Omental fat pad (tissue), 4 donors: Measurements from ENCODE around the gene C11orf24. TPM values are rescaled to one million over a fixed set of nuclear protein-coding genes. Genes with fewer than 3 reads are reported as not detected.
A peak's percentile ranks its signal among the peaks of the same experiment; 100 is the strongest.

Source experiments
- ATAC-seq: fragments of 150-250 bp; one replicate; pipeline ENCODE4 v1.9.1; 2016; ENCODE audit warnings: mild to moderate bottlenecking, moderate library complexity; ENCODE audit not compliant: low FRiP score
- DNase-seq: peaks from one replicate; pipeline ENCODE4 v3.0.0-alpha.2; 2019; ENCODE audit warnings: low spot score
- CTCF ChIP-seq, 3 donors: fragments of 450-650 bp; IDR thresholded peaks; one replicate each; pipeline ENCODE4 v1.5.1; 2016 to 2017; ENCODE audit warnings: antibody characterized with exemption in 3 of 3, mild to moderate bottlenecking in 3 of 3, moderate library complexity in 2 of 3
- total RNA-seq, 4 donors: library from RNA; depleted of rRNA; stranded (reverse); fragments of >200 nt; gene quantifications; one replicate each; pipeline ENCODE4 v1.1.0, GENCODE V29; 2016

Gene C11orf24
- total RNA-seq, 4 donors from 2014 or later = 16.4 to 31.2 (median 23.8) TPM

GRCh38 chr11:68312780-68313573, 41.2 kb upstream of the C11orf24 start:
- peak; percentile 19 for ATAC-seq
- TF ChIP-seq CTCF (IDR thresholded peaks at IDR 0.05) = no peak
- no peak for DNase-seq

DNA sequence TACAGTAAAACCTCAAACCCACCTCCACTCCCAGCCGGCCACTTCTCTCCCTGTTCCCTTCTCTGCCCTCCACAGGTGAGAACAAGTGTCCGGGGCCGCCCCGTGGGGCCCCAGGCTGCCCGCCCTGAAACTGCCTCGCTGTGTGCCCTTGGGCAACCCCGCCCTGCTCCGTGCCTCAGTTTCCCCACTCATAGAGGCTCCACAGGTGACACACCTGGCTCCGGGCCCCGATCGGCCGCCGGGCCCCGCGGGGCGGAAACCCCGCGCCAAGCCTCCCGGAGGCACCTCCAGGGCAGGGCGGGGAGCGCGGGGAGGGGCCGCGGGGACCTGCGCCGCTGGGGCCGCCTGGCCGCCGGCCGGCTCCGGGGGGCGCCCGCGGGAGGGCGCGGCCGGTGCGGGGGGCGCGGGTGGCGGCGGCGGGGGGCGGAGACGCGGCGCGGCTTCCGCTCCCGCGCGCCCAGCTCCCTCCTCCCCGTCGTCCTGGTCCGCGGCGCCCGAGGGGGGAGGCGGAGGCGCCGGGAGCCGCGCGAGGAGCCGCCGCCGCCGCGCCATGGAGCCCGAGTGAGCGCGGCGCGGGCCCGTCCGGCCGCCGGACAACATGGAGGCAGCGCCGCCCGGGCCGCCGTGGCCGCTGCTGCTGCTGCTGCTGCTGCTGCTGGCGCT, 40.5 kb upstream of the C11orf24 start, which contains the start of gene LRP5:
Gene LRP5, plus strand, starts transcription at position 475 of the 663 bp plus-strand sequence. Its CDS starts 124 bp downstream, at position 599.
- no peak for TF ChIP-seq CTCF (IDR thresholded peaks at IDR 0.05)
- ATAC-seq (peak; percentile 47), DNase-seq (no peak)

GRCh38 chr11:68311160-68312116, 39.7 kb upstream of the C11orf24 start:
- no peak for ATAC-seq
- DNase-seq = no peak
- TF ChIP-seq CTCF (IDR thresholded peaks at IDR 0.05) = no peak

GRCh38 chr11:68309621-68310185, 37.9 kb upstream of the C11orf24 start:
- no peak for TF ChIP-seq CTCF (IDR thresholded peaks at IDR 0.05)
- DNase-seq = no peak
- no peak for ATAC-seq

DNA sequence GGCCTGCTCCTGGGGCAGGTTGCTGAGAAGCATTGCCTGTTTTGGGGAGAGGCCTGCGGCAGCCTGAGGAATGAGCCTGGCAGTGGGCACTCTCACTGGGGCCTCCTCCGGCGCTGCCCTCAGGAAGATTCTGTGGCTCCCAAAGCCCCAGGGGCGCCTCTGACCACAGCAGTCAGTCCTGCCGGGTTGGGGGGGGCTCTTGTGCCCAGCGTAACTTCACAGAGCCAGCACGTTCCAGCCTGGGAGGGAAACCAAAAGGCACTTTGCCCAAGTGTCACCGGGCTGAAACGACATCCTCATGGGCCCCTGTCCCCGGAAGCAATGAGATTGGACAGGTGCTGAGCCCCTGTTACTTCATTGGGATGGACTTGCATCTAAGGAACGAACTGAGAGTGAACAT, 36.3 kb upstream of the C11orf24 start:
- ATAC-seq (no peak), DNase-seq (no peak)
- no peak for TF ChIP-seq CTCF (IDR thresholded peaks at IDR 0.05)

GRCh38 chr11:68306636-68307035, 34.9 kb upstream of the C11orf24 start:
- DNase-seq (no peak), ATAC-seq (no peak)
- no peak for TF ChIP-seq CTCF (IDR thresholded peaks at IDR 0.05)
